Limb (tissue), 2 donors: ENCODE measurements around the gene PAK4.
"Not testable (repeated sequence)": the region's sequence is repeated elsewhere in the genome, so short reads cannot be mapped to it uniquely, and the experiment has no call there.

Source experiments
- DNase-seq, 2 donors: peaks; one replicate each; pipeline ENCODE4 v3.0.0-alpha.2; 2016; ENCODE audit errors: extremely low spot score in 2 of 2

PAK4 gene

GRCh38 chr19:39125554-39126311, at the start of gene PAK4:
Gene PAK4, plus strand, starts transcription at chr19:39125786. Its CDS starts 43,768 bp downstream, at chr19:39169554.
- DNase-seq: peak; percentile 98 to 99

- DNase-seq: no peak
Observed at GRCh38 chr19:39077323-39077722, 48.3 kb upstream of the PAK4 start.

GRCh38 chr19:39078436-39079200, 47.0 kb upstream of the PAK4 start:
- no peak for DNase-seq

- no peak for DNase-seq
Observed at GRCh38 chr19:39080431-39080830, 45.2 kb upstream of the PAK4 start.

- DNase-seq: no peak
Observed at GRCh38 chr19:39082167-39082566, 43.4 kb upstream of the PAK4 start.

GRCh38 chr19:39082745-39083598, 42.6 kb upstream of the PAK4 start:
- DNase-seq: no peak

GRCh38 chr19:39083599-39083982, 42.0 kb upstream of the PAK4 start:
- no peak for DNase-seq

- no peak for DNase-seq
Observed at GRCh38 chr19:39083983-39084731, 41.4 kb upstream of the PAK4 start, which contains the start of gene ACP7. Gene ACP7, plus strand, starts transcription at chr19:39084368. Its CDS starts 902 bp downstream, at chr19:39085270.

GRCh38 chr19:39084732-39085080, 40.9 kb upstream of the PAK4 start:
- no peak for DNase-seq

GRCh38 chr19:39085392-39085791, 40.2 kb upstream of the PAK4 start:
- no peak for DNase-seq

- no peak for DNase-seq
Observed at GRCh38 chr19:39086386-39086785, 39.2 kb upstream of the PAK4 start.

- DNase-seq: no peak
Observed at GRCh38 chr19:39087907-39088686, 37.5 kb upstream of the PAK4 start.

- DNase-seq: not testable (repeated sequence)
Observed at GRCh38 chr19:39090016-39090415, 35.6 kb upstream of the PAK4 start.

GRCh38 chr19:39090881-39091280, 34.7 kb upstream of the PAK4 start:
- no peak for DNase-seq

- not testable (repeated sequence) for DNase-seq
Observed at GRCh38 chr19:39095799-39096540, 29.6 kb upstream of the PAK4 start.

GRCh38 chr19:39097299-39097698, 28.3 kb upstream of the PAK4 start:
- no peak for DNase-seq

- DNase-seq: no peak
Observed at GRCh38 chr19:39097721-39098120, 27.9 kb upstream of the PAK4 start.

GRCh38 chr19:39098365-39099269, 27.0 kb upstream of the PAK4 start:
- no peak for DNase-seq

GRCh38 chr19:39099341-39099740, 26.2 kb upstream of the PAK4 start:
- no peak for DNase-seq
